Measurements from ENCODE around the gene CFAP206.
"Not testable (repeated sequence)": the region's sequence is repeated elsewhere in the genome, so short reads cannot be mapped to it uniquely, and the experiment has no call there.

DNA sequence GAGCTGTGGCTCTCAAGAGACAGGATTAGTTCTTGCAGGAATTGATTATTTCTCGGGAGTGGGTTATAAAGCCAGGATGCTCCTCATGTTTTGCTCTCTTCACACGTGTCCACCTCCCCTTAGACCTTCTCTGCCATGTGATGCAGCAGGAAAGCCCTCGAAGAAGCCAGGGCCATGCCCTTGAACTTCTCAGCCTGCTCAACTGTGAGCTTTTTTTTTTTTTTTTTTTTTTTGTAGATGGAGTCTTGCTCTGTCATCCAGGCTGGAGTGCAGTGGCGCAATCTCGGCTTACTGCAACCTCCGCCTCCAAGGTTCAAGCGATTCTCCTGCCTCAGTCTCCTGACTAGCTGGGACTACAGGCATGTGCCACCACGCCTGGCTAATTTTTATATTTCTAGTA is 81.6 kb downstream of the CFAP206 start:
- TF ChIP-seq, protein P1, sequence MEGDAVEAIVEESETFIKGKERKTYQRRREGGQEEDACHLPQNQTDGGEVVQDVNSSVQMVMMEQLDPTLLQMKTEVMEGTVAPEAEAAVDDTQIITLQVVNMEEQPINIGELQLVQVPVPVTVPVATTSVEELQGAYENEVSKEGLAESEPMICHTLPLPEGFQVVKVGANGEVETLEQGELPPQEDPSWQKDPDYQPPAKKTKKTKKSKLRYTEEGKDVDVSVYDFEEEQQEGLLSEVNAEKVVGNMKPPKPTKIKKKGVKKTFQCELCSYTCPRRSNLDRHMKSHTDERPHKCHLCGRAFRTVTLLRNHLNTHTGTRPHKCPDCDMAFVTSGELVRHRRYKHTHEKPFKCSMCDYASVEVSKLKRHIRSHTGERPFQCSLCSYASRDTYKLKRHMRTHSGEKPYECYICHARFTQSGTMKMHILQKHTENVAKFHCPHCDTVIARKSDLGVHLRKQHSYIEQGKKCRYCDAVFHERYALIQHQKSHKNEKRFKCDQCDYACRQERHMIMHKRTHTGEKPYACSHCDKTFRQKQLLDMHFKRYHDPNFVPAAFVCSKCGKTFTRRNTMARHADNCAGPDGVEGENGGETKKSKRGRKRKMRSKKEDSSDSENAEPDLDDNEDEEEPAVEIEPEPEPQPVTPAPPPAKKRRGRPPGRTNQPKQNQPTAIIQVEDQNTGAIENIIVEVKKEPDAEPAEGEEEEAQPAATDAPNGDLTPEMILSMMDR (IDR thresholded peaks at IDR 0.05), result not testable (repeated sequence)
- not testable (repeated sequence) for TF ChIP-seq POLR2A (IDR thresholded peaks at IDR 0.05)
